Mucosa of stomach (tissue), 1 donor: ENCODE data around the gene KNSTRN.

Experiments
- H3K27me3 ChIP-seq: one replicate; pipeline ENCODE4 v1.7.0; 2013; ENCODE audit warnings: mild to moderate bottlenecking, low read length; ENCODE audit not compliant: control insufficient read depth, insufficient read depth
- H3K36me3 ChIP-seq: one replicate; pipeline ENCODE4 v1.7.0; 2013; ENCODE audit warnings: low read length; ENCODE audit not compliant: control insufficient read depth, insufficient read depth
- H3K4me1 ChIP-seq: one replicate; pipeline ENCODE4 v1.7.0; 2013; ENCODE audit warnings: mild to moderate bottlenecking, low read length; ENCODE audit not compliant: control insufficient read depth, insufficient read depth
- H3K4me3 ChIP-seq: one replicate; pipeline ENCODE4 v1.7.0; 2013; ENCODE audit warnings: low read length
- H3K9ac ChIP-seq: one replicate; pipeline ENCODE4 v1.7.0; 2013; ENCODE audit warnings: mild to moderate bottlenecking, low read length, moderate library complexity
- H3K9me3 ChIP-seq: one replicate; pipeline ENCODE4 v1.7.0; 2013; ENCODE audit warnings: mild to moderate bottlenecking, low read length, moderate library complexity; ENCODE audit not compliant: control insufficient read depth
- donor health status: Pancreatic carcinoma.

Gene KNSTRN

DNA sequence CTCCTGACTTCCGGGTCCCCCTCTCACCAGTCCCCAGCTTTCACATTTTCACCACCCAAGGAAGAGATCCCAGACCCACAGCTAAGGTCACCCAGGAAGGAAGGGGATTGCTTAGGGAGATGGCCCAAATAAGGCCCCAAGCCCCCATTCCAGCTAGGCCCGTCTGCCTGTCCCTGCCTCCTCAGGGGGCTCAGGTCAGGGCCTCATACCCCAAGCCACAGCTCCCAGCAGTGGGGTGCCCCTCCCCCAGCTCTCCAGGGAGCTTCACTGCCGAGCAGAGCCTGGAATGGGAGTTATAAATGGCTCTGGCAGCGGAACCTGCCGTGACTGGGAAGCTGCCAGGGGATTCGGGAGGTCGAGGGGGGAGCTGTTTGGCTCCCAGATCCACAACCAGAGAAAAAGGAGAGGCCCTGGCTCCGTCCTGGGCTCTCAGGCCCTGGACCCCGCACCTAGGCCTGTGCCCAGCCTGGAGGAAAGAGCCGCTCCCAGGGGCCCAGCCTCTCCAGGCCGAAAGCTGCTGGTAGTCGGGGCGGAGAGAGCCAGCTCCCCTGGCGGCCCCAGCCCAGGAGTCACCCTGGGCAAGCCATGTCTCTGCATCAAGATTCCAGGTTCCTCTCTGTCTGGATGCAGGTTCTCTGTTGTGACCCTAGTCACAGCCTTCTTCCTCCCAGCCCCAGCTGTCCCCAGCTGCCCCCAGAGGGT lies 42.3 kb upstream of the KNSTRN start:
- H3K9me3 ChIP-seq = no peaks in the 10 kb centered on the region
- peaks cover 76% of the 10 kb centered on the region for H3K4me1 ChIP-seq
- H3K9ac ChIP-seq = peak overlapping the region; percentile 64
- H3K36me3 ChIP-seq = no peaks in the 10 kb centered on the region
- H3K27me3 ChIP-seq = no peaks in the 10 kb centered on the region
- H3K4me3 ChIP-seq = peak overlapping the region; percentile 33

DNA sequence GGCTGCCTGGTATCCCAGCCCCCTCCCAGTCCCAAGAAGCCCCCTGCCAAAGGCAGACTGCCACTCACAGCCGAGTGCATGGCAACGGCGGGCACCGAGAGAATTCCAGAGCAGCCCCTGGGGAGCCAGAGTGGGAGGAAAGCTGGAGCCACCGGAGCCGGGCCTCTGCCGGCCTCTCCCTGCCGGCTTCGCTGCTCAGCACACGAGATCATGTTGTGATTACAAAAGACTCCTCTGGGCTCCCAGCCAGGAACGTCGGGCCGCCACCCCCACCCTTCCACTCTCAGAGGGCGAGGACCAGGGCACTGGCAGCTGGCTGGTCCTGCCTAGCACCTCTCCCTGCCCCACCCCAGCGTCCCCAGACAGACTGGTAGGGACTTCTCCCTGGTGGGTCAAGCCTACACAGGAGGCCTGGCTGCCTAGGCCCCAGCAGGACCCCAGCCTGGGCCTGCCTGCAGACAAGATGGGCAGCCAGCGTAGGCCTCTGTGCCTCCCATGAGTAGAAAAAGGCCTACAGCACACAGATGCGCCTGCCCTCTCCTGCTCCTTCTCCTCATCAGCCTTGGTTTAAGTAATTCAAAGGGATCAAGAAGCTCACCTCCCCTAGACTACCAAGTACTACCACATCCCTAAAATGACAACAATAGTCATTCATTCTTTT lies 41.7 kb upstream of the KNSTRN start, which contains the start of gene CCDC9B:
Gene CCDC9B (minus strand): TSS at position 200 of the 661 bp plus-strand sequence. CDS start 120 bp downstream, at position 80.
- H3K4me1 ChIP-seq = peaks cover 83% of the 10 kb centered on the region
- H3K9ac ChIP-seq = peak within 1 kb of the TSS; percentile 64

GRCh38 chr15:40342416-40343320 lies 39.9 kb upstream of the KNSTRN start:
- peaks cover 95% of the 10 kb centered on the region for H3K4me1 ChIP-seq
- H3K4me3 ChIP-seq = no peak overlapping the region
- H3K9ac ChIP-seq = peak overlapping the region; percentile 35
- no peaks in the 10 kb centered on the region for H3K9me3 ChIP-seq
- no peaks in the 10 kb centered on the region for H3K27me3 ChIP-seq
- H3K36me3 ChIP-seq = no peaks in the 10 kb centered on the region

More for the DNA sequence above, 41.7 kb upstream of the KNSTRN start, which contains the start of gene CCDC9B:
- Histone ChIP-seq H3K27me3 (no peaks in the 10 kb centered on the region), H3K36me3 (no peaks in the 10 kb centered on the region), H3K4me3 (peak within 1 kb of the TSS; percentile 33), H3K9me3 (no peaks in the 10 kb centered on the region)

- H3K27me3 ChIP-seq = no peaks in the 10 kb centered on the region
- H3K9me3 ChIP-seq = no peaks in the 10 kb centered on the region
- H3K4me3 ChIP-seq = no peak overlapping the region
- peaks cover 95% of the 10 kb centered on the region for H3K4me1 ChIP-seq
- H3K9ac ChIP-seq = peak overlapping the region; percentile 35
- H3K36me3 ChIP-seq = no peaks in the 10 kb centered on the region
Measured at GRCh38 chr15:40343512-40343911, 39.0 kb upstream of the KNSTRN start.

DNA sequence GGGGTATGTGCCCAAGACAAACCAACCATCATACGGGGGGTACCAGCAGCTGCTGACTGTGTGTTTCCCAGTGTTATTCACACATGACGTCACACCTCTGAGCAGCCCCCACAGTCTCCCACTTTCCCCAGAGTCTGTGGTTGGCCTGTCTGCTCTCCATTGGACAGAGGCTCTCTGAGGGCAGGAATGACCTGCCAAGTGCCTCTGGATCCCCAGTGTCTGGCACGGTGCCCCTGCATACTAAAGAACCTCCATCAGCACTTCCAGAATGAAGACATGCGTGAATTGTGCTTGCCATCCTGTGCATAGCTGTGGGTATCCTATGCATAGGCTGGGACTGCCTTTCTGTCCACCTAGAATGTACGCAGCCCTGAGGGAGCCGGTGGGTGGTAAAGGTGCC lies 38.3 kb upstream of the KNSTRN start:
- Histone ChIP-seq H3K36me3 (no peaks in the 10 kb centered on the region), H3K9me3 (no peaks in the 10 kb centered on the region), H3K27me3 (no peaks in the 10 kb centered on the region), H3K4me1 (peaks cover 95% of the 10 kb centered on the region), H3K9ac (no peak overlapping the region), H3K4me3 (no peak overlapping the region)

DNA sequence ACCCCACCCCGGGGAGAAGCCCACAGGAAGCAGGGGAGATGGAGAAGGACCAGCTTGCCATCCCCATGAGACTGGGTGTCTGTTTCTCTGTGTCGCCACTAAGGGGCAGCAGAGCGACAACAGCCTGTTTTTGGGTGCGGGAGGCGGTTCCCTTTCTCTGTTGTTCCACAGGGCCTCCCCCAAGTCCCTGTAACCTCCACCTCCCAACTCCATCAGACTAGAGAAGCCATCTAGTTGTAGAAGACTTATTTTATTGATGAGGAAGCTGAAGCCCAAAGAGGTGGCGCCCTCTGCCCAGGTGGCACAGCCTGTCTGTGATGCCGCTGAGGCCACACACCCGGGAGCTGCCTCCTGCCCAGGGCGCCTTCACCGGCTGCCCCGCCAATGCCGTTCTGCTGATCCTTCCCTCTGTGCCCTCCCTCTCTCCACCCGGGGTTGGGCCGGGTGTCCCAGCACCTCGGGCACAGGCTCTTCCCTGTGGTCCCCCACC lies 37.8 kb upstream of the KNSTRN start:
- Histone ChIP-seq H3K4me1 (peaks cover 95% of the 10 kb centered on the region), H3K27me3 (no peaks in the 10 kb centered on the region), H3K9me3 (no peaks in the 10 kb centered on the region), H3K4me3 (peak overlapping the region; percentile 9), H3K36me3 (no peaks in the 10 kb centered on the region), H3K9ac (peak overlapping the region; percentile 31)

DNA sequence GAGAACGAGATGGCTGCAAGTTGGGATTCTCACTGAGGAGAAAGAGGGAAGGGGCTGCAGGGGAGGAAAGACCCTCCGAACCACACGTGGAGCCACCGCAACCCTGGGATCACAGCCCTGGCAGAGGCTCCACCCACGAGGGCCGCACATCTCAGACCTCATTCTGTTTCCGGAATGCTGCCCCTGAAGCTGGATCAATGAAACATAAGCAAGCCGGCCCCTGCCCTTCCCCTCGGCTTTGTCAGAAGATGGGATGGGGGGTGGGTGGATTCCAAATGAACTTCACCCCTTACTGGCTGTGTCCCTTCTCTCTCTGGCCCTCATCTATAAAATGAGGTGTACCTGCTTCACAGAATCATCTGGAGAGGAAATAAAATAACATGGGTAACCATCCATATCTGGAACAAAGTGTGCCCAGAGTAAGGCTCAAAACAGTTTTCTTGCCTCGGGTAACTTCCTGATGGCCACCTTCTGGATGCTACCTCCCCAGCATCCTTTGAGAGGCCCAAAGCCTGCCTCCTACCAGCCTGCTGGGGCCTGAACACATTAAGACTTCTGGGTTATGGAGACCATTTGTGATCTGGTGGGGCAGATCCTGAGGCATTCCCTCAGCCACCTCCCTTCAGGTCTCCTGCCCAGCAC lies 37.2 kb upstream of the KNSTRN start:
- Histone ChIP-seq H3K4me1 (peaks cover 95% of the 10 kb centered on the region), H3K27me3 (no peaks in the 10 kb centered on the region), H3K4me3 (peak overlapping the region; percentile 9), H3K9ac (peak overlapping the region; percentile 31), H3K9me3 (no peaks in the 10 kb centered on the region), H3K36me3 (no peaks in the 10 kb centered on the region)

- no peaks in the 10 kb centered on the region for H3K36me3 ChIP-seq
- H3K9ac ChIP-seq = peak overlapping the region; percentile 71
- H3K4me3 ChIP-seq = peak overlapping the region; percentile 18
- no peaks in the 10 kb centered on the region for H3K27me3 ChIP-seq
- no peaks in the 10 kb centered on the region for H3K9me3 ChIP-seq
- H3K4me1 ChIP-seq = peaks cover 91% of the 10 kb centered on the region
Measured at GRCh38 chr15:40345867-40346578, 36.5 kb upstream of the KNSTRN start.

DNA sequence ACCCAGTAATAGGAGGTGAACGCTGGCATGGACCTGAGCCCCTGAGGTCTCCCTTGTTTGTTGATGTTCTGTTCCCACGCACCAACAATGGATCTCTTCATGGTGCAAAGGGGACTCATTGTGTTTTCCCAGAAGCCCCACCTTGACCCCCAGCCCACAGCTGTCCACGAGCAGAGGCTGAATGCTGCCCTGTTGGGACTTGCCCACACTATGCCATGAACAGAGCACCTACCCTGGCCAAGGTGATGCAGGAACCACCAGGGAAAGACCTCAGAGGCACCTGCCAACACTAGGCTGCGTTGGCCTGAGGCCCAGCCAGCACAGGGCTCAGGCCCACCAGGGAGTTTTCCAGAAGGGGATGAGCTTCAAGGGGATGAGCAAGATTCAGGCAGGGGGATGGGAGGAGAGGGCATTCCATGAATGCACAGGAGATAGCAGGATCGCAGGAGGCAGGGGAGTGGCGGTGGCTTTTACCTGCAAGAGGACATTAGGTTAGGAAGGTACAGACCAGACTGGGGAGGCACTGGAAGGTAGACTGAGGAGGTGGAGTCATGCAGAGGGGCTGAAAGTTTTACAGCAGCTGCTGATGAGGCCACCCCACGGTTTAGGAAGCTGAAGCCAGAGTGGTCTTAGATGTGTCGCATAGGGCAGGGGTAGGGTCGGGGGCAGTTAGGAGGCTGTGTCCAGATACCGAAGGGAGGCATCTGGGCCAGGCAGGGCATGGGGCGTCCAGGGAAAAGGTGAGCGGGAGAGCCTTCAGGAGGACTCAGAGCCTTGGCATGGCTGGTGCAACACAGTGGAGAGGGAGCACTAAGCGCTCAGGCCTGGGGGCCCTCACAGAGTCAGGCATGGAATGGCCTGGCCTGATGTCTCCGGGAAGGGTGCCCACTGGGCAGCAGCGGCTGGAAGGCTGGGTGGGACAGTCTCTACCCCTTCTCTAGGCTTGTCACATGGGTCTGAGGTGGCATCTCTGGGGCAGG lies 35.7 kb upstream of the KNSTRN start:
- no peaks in the 10 kb centered on the region for H3K36me3 ChIP-seq
- H3K4me1 ChIP-seq = peaks cover 85% of the 10 kb centered on the region
- H3K4me3 ChIP-seq = peak overlapping the region; percentile 18
- H3K27me3 ChIP-seq = no peaks in the 10 kb centered on the region
- peak overlapping the region; percentile 71 for H3K9ac ChIP-seq
- no peaks in the 10 kb centered on the region for H3K9me3 ChIP-seq
